Measurements from ENCODE around the gene CLEC9A.

Gene CLEC9A

DNA sequence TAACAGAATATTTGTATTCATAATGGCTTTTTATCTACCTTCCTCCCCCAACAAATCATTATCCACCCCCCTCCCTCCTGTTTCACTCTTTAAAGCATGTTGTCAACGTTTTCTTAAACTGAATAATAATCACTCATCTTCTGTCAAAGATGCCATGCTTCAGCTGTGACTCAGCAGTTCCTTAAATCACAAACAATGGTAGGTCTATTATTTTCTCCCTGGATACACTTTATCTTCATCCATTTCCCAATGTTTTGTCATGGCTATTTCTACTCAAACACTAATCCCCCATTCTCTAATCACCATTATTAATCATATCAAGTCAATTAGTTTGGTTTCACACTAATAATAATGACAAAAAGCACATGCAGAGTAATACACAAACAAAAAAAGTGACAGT is 13.6 kb upstream of the CLEC9A start:
- TF ChIP-seq, protein P1, sequence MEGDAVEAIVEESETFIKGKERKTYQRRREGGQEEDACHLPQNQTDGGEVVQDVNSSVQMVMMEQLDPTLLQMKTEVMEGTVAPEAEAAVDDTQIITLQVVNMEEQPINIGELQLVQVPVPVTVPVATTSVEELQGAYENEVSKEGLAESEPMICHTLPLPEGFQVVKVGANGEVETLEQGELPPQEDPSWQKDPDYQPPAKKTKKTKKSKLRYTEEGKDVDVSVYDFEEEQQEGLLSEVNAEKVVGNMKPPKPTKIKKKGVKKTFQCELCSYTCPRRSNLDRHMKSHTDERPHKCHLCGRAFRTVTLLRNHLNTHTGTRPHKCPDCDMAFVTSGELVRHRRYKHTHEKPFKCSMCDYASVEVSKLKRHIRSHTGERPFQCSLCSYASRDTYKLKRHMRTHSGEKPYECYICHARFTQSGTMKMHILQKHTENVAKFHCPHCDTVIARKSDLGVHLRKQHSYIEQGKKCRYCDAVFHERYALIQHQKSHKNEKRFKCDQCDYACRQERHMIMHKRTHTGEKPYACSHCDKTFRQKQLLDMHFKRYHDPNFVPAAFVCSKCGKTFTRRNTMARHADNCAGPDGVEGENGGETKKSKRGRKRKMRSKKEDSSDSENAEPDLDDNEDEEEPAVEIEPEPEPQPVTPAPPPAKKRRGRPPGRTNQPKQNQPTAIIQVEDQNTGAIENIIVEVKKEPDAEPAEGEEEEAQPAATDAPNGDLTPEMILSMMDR (IDR thresholded peaks at IDR 0.05): no peak

DNA sequence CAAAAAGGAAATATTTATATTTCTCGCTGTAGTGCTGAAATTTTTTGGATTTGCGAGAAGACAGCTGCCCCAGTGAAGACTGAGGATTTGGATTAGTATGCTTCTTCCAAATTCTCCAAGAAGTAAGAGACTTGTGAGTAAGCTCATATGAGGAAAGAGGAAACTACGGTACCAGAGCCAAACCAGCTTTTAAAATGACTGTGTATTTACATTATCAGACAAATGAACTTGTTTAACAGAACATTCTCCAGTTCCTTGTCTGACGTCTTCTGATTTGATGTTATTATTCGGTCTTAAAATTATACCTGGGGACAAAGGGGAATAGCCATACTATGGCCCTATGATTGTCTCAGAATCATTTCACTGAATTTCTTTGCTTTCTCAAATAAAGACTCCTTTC is 12.1 kb upstream of the CLEC9A start:
- TF ChIP-seq, protein P1 (IDR thresholded peaks at IDR 0.05): no peak

DNA sequence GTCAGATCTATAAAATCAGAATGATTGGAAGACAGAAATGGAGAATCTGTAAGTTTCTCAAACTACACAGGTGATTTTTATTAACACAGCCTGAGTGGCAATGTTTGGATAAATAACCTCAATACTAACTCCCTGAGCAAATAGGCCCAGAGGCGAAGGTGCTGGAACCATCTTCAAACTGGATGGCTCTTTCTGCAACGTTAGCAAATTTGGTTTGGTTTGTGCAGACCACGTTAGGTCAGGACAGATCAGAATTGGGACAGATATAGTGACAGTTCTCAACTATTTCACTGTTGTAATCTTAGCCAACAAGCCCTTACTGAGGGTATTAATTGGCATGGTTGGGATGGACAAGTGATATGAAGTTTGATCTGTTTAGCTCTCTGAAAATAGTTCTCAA is 9.1 kb upstream of the CLEC9A start:
- TF ChIP-seq, protein P1 (IDR thresholded peaks at IDR 0.05): no peak

DNA sequence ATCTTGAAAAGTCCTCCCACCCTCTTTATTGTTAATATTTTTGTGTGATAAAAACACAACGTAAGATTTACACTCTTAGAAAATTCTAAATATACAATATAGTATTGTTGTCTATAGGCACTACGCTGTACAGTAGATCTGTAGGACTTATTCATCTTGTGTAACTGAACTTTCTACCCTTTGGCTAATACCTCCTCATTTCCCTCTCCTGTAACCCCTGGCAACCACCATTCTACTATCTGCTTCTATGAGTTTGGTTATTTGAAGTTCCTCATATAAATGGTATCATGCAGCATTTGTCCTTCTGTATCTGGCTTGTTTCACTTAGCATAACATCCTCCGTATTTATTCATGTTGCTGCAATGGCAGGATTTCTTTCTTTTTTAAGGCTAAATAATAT is 5.2 kb upstream of the CLEC9A start:
- TF ChIP-seq, protein P1 (IDR thresholded peaks at IDR 0.05): no peak

DNA sequence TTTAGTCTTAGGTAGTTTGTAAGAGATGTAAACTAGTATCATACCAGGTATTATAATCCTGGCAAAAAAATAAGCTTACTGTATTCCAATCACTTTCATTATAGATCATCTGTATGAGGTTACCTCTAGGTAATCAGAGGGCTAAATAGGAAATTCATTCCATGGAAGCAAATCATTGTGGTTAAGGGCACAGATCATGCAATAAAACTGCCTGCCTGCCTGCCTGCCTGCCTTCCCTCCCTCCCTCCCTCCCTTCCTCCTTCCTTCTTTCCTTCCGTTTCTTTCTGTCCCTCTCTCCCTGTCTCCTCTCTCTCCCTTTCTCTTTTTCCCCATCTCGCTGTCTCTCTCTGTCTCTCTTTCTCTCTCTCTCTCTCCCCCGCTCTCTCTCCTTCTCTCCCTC is 3.2 kb upstream of the CLEC9A start:
- TF ChIP-seq, protein P1 (IDR thresholded peaks at IDR 0.05): no peak

DNA sequence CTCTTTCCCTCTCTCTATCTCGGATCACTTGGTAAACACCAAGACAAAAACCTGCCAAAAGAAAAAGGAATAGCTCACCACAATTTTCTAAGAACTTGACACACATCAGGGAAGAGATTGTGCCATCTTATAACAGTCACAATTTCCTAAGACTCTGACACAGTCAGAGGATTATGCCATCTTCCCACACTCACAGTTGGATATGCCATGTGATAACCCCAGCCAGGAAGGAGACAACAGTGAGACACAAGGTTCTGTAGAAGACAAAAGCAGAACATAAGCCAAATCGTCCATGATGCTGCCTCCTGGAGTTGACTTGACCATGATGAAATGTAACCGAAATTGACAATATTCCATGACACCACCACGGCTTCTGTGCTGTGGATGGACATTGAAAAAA is 2.8 kb upstream of the CLEC9A start:
- TF ChIP-seq, protein P1 (IDR thresholded peaks at IDR 0.05): no peak

DNA sequence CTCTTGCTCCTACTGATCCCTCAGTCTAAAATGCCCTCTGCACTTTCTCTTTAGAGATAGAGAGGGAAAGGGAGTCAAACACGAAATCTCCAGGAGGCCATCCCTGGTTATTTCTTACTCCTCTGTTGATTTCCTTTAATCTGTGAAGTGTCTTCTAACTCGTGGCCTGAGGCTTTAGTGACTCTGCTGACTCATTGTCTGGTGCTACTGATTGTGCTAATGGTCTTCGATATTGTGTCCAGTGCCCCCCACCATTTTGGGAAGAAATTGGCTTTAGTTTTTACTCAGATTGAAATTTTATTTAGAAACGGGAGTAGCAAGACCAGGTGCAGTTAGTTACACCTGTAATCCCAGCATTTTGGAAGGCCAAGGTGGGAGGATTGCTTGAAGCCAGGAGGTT is 839 bp downstream of the CLEC9A start:
- TF ChIP-seq, protein P1 (IDR thresholded peaks at IDR 0.05): no peak

DNA sequence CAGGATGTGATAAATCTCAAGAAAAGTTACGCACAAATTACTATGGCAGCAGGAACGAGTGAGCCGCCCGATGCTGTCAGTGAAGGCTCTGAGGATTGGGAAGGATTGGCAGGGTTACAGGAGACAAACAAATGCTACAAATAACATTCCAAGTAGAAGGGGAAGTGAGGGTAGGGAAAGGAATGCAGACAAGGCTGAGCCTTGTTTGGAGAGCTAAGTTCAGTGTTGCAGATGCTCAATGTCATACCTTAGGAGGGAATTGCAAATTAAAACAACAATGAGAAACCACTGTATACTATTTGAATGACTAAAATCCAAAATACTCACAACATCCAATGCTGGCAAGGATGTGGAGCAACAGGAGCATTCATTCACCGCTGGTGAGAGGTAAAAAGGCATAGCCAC is 1.3 kb downstream of the CLEC9A start:
- TF ChIP-seq, protein P1 (IDR thresholded peaks at IDR 0.05): no peak

Measured in LNCAP (cell line).